HG02840 (cell line): Measurements from ENCODE around the gene IDH1.
"Not testable (repeated sequence)": the region's sequence is repeated elsewhere in the genome, so short reads cannot be mapped to it uniquely, and the experiment has no call there.

Source experiments
- ATAC-seq: cut with Tn5 transposase; IDR thresholded peaks from one replicate; pipeline ENCODE4 v1.9.1; 2021; ENCODE audit warnings: mild to moderate bottlenecking, moderate library complexity, moderate number of reproducible peaks; ENCODE audit not compliant: unreplicated experiment, low FRiP score

Gene IDH1

DNA sequence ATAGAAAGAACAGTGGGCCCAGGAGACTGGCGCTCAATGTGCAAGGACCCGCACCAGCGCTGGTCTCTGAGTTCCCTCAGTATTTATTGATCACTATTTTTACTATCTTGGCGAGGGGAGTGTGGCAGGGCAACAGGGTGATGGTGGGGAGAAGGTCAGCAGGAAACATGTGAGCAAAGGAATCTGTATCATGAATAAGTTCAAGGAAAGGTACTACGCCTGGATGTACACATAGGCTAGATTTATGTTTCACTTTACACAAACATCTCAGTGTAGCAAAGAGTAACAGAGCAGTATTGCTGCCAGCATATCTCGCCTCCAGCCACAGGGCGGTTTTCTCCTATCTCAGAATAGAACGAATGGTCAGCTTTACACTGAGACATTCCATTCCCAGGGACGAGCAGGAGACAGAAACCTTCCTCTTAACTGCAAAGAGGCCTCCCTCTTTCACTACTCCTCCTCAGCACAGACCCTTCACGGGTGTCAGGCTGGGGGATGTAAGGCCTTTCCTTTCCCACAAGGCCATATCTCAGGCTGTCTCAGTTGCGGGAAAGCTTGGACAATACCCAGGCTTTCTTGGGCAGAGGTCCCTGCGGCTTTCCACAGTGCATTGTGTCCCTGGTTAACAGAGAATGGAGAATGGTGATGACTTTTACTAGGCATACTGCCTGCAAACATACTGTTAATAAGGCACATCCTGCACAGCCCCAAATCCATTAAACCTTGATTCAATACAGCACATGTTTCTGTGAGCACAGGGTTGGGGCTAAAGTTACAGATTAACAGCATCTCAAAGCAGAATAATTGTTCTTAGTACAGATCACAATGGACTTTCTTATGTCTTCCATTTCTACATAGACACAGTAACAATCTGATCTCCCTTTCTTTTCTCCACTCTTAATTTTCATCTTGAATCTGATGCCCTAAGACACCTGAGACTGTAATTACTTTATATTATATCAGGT is 2.3 kb upstream of the IDH1 start:
- ATAC-seq, result not testable (repeated sequence)

DNA sequence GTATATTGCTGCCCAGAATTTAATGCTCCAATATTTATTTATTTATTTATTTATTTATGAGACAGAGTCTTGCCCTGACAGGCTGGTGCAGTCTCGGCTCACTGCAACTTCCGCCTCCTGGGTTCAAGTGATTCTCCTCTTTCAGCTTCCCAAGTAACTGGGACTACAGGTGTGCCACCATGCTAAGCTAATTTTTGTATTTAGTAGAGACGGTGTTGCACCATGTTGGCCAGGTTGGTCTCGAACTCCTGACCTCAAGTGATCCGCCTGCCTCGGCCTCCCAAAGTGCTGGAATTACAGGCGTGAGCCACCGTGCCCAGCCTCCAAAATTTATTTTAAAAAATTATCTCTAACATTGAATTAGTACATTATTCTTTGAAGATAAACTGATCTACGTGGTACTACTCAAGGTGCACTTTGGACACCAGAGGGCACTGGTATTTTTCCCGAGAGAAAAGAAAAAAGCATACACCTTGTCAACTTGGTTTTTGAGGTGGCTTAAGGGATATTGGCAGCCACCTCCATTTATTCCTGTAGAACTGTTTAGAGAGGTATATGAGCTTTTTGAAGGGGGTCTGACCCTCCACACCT is 1.4 kb upstream of the IDH1 start:
- no peak for ATAC-seq

DNA sequence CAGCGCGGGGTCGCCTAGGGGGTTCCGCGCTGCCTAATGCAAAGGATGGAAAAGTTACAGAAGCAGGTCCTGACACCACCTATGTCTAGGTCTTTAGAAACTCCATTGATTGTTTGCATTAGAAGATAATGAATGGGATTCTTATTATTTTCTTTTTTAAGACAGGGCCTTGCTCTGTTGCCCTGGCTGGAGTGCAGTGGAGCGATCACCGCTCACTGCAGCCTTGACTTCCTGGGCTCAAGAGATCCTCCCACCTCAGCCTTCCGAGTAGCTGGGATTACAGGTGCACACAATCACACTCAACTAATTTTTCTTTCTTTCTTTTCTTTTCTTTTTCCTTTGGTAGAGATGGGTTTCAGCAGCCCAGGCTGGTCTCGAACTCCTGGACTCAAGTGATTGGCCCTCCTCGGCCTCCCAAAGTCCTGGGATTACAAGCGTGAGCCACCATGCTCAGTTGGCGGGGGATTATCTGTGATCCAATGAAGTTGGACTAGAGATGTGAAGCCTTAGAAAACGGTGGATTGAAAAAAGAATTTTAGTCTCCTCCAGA is 761 bp upstream of the IDH1 start:
- peak; percentile 18 for ATAC-seq

DNA sequence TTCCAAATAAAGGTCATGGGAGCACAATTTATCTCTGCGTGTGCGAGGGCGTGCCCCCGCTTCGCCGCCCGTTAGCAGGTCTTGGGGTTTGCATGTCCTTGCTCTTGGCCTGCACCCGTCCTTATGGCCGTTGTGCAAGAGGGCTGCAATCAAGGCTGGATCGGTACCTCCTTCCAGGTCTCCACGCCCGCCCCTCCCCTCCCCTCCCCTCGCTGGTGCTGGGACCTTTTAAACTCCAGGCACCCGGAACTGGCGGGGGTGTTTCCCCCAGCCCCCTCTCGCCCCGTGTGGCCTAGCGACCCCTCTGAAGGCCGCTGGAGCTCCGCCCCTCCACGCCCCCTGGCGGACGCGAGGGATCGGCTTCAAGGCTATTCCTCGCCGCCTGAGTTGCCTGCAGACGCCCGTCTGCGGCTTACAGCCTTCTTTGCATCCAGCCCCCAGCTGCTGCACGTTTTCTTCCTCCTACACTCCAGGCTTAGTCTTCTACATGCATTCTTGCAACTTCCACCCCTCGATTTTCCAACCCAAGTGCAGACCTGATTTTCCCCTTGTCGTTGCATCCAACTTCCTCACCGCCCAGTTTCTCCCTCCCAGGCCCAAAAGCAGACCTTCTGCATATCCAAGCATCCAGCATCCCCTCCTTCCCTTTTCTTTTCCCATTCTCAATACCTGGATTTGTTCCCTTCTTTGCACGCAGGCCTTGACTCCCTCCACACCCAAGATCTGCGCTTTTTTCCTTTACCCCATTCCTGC is 577 bp downstream of the IDH1 start:
- ATAC-seq, result peak; percentile 71

DNA sequence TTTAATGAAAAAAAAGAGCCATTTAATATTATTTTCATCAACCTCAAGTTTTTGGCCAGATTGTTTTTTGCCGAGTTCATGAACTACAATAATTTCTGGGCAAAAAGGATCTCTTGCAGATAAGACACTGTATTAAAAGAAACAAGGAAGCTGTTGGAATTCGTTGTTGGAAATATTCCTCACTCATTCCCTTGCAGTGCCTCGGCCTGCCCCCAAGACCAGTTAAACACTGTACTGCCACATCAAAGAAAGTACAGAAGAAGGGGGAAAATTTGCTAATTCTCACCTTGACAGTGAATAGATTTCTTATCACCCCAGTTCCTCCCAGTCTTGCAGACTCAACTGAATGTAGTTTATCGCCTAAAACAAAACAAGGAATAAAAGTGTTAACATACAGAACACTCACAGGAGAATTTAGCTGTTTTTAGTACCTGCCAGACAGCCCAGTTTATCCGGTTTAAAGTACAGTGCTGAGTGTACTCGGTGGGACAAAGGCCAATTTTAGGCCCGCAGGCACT is 1.2 kb downstream of the IDH1 start:
- ATAC-seq, result no peak

DNA sequence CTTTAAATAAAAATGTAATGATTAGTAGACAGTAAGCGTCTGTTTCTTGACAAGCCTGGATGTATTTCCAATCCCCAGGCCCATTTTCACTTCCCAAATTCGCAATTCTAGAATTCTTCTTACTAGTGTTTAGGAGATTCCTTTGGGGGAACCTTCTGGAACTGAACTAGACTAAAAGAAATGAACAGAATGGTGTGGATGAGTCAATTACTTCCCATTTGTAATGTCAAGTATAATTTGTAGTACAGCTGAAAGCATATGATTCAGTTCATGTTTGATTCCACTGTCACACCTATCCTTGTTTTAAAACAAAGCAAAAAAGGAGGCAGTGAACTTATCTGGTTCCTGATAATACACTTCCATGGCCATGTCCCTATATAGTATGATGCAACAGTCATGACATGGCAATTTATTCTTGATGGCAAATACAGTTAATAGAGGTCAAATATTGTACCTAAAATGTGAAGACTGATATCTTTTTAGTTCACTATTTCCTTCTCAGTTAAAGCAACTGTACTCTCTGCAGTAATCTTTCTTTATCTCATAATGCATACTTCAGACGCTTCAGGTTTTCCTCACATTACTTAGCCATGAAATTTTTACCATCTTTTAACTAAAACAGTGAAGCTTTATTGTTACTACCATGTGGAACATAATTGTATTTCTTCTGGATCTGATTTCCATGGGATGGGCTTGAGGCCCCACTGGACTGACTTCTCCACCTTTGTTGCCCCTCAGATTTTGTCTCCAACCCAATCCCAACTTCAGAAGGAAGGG is 2.0 kb downstream of the IDH1 start:
- ATAC-seq, result no peak

DNA sequence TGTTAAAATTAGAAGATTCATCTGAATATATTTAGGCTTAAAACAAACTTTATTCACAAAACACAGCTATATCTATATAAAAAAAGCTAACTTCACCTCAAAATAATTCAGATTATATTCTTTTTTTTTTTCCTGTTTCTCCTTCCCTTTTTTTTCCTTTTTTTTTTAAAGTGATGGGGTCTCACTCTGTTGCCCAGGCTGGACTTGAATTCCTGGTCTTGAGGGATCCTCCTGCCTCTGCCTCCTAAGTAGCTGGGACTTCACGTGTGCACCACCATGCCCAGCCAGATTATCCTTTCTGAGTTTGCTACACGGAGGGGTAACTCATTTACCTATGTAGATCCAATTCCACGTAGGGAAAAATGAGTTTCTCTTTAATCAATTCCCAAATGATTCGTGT is 3.8 kb downstream of the IDH1 start:
- ATAC-seq, result no peak

DNA sequence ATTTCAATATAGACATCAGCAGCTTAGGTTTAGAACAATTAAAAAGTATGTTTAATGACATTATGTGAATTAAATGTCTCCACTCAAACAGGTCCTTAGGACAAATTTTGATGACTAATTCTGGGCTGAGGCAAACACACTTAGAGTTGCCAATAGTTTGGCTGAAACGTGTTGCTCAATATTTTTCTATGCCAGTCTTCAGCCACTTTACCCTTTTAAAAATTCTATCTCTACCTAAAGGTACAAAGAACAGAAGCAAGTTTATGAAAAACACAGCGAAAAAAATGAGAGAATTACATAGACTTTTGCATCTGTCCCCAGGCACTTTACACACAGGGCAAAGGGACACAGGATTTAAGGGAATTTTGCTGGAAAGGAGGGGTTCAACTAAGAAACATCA is 4.5 kb downstream of the IDH1 start:
- ATAC-seq, result no peak

DNA sequence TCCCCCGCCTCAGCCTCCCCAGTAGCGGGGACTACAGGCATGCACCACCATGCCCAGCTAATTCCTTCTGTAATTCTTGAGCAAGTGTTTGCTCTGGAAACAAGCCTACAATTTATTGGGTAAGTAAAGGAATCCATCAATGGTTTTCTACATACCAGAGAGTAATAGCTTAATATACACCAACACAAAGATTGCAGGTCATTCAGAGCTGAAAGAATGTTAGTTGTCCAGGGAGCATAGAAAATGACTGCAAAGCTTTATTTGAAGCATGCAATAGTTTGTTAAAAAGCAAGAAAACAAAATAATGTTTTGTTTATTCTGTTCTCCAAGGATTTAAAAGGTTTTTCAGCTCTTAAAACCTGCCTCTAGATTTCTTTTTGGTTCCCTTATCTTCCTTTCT is 5.6 kb downstream of the IDH1 start:
- ATAC-seq, result no peak

DNA sequence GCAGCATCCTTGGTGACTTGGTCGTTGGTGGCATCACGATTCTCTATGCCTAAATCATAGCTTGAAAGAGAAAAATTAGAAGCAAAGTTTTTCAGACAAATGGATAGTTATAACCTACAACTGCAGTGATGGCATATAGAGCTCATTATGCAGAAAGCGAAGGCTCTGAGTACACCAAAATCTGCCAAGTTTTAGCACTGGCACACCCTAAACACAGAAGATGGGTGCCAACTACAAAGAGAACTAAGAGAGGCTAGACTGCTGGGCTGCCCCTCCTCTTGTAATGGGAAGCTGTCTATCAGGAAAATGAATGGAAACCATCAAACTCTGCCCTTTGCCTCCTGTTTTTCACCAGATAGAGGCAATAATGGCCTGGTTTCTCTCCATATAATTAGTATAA is 6.3 kb downstream of the IDH1 start:
- ATAC-seq, result no peak

DNA sequence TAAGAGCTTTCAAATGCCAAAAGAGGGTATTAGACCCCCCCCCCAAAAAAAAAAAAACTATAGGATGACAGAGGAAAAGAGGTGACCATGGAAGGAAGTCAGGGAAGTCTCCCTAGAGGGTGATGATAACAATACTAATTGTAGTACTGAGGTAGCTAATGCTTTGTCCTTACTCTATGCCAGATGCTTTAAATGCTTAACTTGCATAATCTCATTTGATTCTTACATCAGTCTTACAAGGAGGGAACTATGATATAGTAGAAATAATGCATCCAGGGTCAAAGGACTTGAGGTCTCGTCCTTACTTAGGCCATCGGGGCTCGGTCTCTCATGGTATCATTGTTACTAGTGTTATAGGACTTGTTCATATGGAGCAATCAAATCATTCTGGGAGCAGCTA is 9.1 kb downstream of the IDH1 start:
- ATAC-seq, result no peak

DNA sequence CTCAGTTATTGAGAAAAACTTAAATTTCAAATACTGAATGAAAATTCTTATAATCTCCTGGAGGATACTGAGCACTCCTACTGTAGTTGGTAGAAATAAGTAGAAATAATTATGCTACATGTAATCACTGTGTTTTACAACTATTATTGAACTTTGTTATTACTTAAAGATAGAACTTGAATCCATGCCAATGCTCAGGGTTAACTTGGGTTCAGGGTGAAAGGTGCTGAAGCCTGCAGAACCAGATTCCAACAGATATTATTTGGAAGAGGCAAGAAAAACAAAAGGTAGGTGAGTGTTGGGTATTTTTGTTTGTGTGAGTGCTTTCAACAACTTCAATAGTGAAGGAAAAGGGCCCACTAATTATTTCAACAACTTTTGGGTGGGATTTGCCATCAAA is 10.4 kb downstream of the IDH1 start:
- ATAC-seq, result no peak

DNA sequence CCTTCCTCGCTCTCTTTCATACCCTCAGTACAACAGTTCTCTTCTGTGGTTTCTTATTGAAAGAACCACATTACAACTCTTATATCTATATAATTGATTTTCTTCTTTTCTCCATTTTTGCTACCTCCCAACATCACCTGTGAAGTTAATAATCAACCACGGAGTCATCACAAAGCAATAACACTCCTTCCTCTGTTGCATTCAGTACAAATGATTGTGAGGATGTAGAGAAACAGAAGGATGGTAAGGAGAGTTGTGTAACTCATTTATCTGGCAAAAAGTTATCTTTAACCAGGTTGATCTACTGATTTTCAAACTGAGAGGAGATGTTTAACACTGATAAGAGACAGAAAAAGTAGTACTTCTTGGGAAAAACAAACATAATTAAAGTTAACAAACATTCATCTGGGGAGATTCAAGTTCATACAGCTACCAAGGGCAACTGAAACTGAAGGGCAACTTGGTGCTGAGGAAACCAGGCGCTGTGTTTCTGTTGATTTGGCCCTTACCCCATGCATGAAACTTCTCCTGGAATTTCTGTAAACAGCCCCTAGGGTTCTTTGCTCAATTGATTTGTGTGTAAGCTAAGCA is 14.2 kb downstream of the IDH1 start:
- no peak for ATAC-seq

DNA sequence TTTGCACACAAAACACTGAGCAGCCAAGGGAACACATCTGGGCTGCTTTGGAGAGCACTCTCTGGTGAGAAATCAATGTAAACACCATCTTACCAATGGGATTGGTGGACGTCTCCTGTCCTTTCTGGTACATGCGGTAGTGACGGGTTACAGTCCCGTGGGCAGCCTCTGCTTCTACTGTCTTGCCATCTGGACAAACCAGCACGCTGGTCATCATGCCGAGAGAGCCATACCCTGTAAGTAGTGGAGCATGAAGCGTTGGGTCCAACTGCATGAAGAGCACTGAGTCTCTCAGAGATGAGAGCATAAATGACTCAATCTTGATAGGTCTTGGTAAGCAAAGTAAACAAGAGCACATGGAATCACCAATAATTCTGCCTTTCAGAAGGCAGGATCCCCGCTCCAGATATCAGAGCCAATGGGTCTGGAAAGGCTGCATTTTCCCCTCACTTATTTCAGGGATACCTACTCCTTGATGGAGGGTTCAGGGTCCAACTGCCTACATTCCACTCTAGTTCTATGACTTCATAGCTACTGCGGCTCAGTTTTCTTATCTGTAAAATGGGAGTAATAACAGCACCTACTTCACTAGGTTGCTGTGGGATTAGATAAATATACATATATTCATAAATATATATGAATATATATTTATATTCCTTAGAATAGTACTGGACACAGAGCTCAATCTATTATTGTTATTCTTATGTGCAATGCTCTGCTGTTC is 14.9 kb downstream of the IDH1 start:
- no peak for ATAC-seq

DNA sequence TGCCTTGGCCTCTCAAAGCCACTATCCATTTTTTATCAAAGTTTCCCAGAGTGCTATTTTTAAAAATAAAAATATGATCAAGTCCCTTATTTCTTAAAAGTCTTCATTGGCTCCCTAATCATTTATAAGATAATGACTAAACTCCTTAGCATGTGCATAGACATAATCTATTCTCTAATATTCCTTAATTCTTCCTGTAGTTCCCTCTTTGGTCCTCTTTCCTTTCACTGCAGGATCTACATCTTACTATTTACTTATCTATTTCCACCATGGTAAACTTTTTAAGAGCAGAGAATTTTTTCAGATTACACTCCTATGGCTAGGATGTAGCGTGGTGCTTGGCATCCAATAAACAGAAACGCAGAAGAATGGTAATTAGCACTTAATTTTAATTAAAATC is 19.0 kb downstream of the IDH1 start:
- no peak for ATAC-seq

DNA sequence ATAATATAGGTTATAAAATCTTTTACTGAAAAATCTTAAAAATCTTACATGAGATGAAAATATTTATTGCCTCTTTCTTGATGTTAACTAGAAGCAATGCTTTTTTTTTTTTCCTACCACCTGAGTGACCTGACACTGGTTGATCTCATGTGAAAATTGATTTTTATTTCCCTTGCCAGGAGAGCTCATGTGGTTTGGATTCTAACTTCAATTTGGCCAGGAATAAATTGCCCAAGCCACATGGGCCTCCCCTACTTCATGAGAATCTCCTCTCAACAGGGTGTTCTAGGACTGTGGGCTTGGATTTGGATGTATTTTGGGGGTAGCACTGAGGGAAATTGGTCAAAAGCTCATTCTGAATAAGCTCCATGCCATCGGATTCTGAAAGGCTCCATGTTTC is 20.1 kb downstream of the IDH1 start:
- ATAC-seq, result no peak

DNA sequence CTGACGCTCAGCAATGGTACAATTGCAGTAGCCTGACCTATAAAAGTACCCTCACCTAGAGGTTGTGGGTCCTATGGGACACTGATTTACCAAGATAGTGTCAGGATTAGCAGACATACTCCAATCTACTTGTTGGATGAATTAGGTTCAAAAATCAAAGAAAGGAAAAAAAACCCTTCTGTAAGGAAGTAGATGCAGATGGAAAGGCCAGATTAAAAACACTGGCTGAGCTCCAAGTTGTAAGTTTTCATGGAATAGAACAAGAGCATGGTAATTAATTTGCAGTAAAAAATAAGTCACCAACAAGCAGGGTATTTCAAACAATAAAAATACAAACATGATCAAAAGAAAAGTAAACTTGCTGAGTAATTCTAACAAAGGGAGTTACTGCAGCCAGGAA is 26.4 kb downstream of the IDH1 start:
- no peak for ATAC-seq

DNA sequence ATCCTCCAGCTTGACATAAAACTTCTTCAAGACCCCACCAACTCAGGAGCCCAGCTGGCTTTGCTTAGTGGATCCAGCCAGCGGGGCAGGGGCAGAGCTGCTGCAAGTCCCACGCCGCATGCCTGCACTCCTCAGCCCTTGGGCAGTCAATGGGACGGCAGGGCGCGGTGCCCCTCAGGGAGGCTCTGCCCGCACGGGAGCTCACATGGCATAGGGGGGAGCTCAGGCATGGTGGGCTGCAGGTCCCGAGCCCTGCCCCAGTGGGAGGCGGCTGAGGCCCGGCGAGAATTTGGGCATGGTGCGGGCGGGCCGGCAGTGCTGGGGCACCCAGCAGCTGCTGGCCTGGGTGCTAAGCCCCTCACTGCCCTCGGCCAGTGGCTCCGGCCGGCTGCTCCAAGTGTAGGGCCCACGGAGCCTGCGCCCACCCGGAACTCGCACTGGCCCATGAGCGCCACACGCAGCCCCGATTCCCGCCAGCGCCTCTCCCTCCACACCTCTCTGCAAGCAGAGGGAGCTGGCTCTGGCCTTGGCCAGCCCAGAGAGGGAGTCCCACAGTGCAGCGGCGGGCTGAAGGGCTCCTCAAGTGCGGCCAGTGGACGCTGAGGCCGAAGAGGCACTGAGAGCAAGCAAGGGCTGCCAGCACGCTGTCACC is 27.2 kb downstream of the IDH1 start:
- no peak for ATAC-seq

DNA sequence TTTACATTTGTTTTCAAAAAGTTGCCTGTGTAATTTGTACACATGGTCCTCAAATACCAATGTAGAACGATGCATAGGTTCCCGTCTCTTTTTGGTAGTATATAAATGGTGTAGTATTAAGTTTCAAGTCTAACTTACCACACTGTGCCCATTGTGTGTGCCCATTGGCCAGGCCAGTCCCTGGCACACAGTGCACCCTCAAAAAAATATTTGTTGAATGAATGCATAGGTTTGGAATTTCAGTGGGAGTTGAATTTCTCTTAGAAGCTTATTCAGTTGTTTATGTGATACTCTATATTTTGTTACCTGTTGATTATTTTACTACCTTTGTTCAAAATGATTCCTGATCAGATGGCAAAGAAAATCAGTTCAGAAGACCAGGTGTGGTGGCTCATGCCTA is 30.1 kb downstream of the IDH1 start:
- no peak for ATAC-seq
